NCI-H460 (cell line): Measurements from ENCODE around the gene CPA3. TPM values are rescaled to one million over a fixed set of nuclear protein-coding genes. Genes with fewer than 3 reads are reported as not detected.

Experiments used
- DNase-seq: peaks from one replicate; pipeline ENCODE4 v3.0.0-alpha.2; 2016; ENCODE audit warnings: low read depth; ENCODE audit errors: extremely low read depth
- polyA plus RNA-seq: library from polyadenylated mRNA; depleted of rRNA; stranded (reverse); fragments of >200 nt; gene quantifications from 2 replicates; pipeline ENCODE4 v1.2.3, GENCODE V29; 2014; cell fraction: nucleus; rRNA removed
- total RNA-seq: library from RNA; depleted of rRNA; stranded (reverse); fragments of >200 nt; shearing (Covaris generic); gene quantifications from 2 replicates; pipeline ENCODE4 v1.2.3, GENCODE V29; 2014; rRNA removed

CPA3 gene
- total RNA-seq = not detected in 2 replicates
- not detected in 2 replicates for polyA plus RNA-seq

GRCh38 chr3:148865049-148865448 lies at the start of gene CPA3:
Gene CPA3, plus strand, starts transcription at chr3:148865296. Its CDS starts 12 bp downstream, at chr3:148865308.
- DNase-seq = no peak

- DNase-seq = no peak
Measured at GRCh38 chr3:148815316-148816110, 49.6 kb upstream of the CPA3 start.

GRCh38 chr3:148816427-148816826 lies 48.7 kb upstream of the CPA3 start:
- no peak for DNase-seq

GRCh38 chr3:148816981-148817525 lies 48.0 kb upstream of the CPA3 start:
- DNase-seq = no peak

GRCh38 chr3:148820361-148821245 lies 44.5 kb upstream of the CPA3 start:
- no peak for DNase-seq

GRCh38 chr3:148823026-148823425 lies 42.1 kb upstream of the CPA3 start:
- no peak for DNase-seq

GRCh38 chr3:148825476-148825875 lies 39.6 kb upstream of the CPA3 start:
- DNase-seq = no peak

- DNase-seq = no peak
Measured at GRCh38 chr3:148827585-148827984, 37.5 kb upstream of the CPA3 start, which contains the start of gene CPB1. Gene CPB1, plus strand, starts transcription at chr3:148827811. Its CDS starts 13 bp downstream, at chr3:148827824.

- DNase-seq = no peak
Measured at GRCh38 chr3:148828136-148828690, 36.9 kb upstream of the CPA3 start.

GRCh38 chr3:148829926-148830325 lies 35.2 kb upstream of the CPA3 start:
- no peak for DNase-seq

GRCh38 chr3:148833223-148833622 lies 31.9 kb upstream of the CPA3 start:
- no peak for DNase-seq

GRCh38 chr3:148839805-148840204 lies 25.3 kb upstream of the CPA3 start:
- DNase-seq = no peak

- DNase-seq = no peak
Measured at GRCh38 chr3:148840451-148840850, 24.6 kb upstream of the CPA3 start.

- no peak for DNase-seq
Measured at GRCh38 chr3:148845756-148846395, 19.2 kb upstream of the CPA3 start.

- no peak for DNase-seq
Measured at GRCh38 chr3:148847351-148847750, 17.7 kb upstream of the CPA3 start.

- no peak for DNase-seq
Measured at GRCh38 chr3:148848410-148848809, 16.7 kb upstream of the CPA3 start.

- DNase-seq = no peak
Measured at GRCh38 chr3:148852271-148852992, 12.7 kb upstream of the CPA3 start.

- no peak for DNase-seq
Measured at GRCh38 chr3:148853076-148853475, 12.0 kb upstream of the CPA3 start.

GRCh38 chr3:148854061-148854460 lies 11.0 kb upstream of the CPA3 start:
- no peak for DNase-seq

GRCh38 chr3:148856384-148856783 lies 8.7 kb upstream of the CPA3 start:
- no peak for DNase-seq
